Measurements from ENCODE around the gene LRWD1.

The LRWD1 gene

DNA sequence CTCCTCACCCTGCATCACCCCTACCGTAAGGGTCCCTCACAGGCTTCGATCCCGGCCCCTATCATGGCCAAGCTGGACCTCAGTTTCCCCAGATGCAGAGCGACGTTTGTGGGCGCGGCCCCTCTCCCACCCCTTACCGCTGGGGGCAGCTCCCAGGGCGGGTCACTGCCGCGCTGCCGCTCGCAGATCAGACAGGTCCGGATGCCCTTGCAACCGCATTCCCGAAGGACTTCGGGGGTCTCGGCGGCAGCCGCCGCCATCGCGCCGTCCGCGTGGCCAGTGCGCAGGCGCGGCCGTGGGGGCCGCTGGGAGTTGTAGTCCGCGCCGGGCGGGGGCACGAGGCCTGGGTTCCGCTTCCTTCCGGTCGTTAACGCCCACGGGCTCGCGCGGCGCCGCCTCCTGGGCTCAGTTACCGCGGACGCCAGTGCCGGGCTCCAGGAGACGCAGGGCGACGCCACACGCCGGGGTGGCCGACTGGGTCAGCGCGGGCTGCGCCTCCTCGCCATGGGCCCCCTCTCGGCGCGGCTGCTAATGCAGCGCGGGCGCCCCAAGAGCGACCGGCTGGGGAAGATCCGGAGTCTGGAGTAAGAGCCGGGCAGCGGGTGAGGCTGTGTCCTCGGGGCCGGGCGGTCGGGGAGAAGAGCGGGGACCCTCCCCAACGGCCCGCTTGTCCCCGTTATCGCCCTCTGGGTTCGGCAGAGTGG is at the start of gene LRWD1, which contains the start of gene ALKBH4:
LRWD1 (plus strand) TSS at position 408 of the 704 bp plus-strand sequence; CDS start at position 505, 97 bp downstream.
ALKBH4 (minus strand) TSS at position 287 of the 704 bp plus-strand sequence; CDS start at position 260, 27 bp downstream.
- peak; percentile 94 for DNase-seq (ENCODE audit: low read depth)

DNA sequence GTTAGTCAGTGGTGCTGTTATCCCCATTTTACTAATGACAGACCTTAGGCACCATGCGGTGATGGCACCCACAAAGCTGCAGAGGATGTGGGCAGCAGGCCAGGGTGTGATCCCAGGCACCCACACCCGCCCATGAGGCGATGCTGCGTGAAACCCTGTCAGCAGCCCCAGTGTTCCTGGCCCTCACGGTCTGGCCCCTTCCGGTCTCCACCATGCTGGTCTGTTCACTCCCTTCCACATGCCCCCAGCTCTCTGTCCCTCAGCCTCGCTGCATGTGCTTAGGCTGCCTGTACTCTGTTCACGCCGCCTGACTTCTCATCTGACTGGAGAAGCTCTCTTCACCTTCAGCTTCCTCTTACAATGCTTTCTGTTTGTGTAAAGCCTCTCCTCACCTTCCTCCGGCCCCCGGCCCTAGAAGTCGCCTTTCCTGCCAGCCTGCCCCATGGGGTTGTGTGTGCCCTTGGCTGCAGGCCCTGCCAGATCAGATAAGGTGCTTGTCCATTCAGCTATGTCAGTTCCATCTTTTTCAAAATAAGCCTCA is 49.0 kb upstream of the LRWD1 start:
- no peak for DNase-seq (ENCODE audit: low read depth)

DNA sequence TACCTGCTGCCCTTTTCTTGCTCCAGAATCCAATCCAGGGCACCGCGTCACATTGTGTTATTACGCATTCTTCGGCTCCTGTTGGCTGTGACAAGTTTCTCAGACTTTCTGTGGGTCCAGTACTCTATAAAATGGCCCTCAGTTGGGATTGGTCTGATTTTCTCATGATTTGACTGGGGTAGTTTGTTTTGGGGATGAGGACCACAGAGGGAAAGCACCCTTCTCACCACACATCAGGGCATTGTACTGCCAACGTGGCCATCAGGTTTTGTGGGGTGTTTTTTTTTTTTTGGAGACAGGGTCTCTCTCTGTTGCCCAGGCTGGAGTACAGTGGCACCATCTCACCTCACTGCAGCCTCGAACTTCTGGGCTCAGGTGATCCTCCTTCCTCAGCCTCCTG is 48.4 kb upstream of the LRWD1 start:
- no peak for DNase-seq (ENCODE audit: low read depth)

DNA sequence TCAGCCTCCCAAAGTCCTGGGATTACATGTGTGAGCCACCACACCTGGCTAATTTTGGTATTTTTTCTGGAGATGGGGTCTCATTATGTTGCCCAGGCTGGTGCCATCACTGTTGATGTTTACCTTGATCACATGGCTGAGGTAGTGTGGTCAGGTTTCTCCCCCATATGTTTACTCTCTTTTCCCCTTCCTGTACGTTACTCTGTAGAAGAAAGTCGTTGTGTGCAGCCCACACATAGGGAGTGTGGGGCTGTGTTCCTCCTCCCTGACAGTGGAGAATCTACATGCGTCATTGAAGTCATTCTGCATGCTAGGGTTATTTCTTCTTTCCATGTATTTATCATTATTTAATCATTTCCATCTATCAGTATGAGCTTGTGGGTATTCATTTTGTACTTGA is 47.7 kb upstream of the LRWD1 start:
- DNase-seq (ENCODE audit: low read depth), result no peak

DNA sequence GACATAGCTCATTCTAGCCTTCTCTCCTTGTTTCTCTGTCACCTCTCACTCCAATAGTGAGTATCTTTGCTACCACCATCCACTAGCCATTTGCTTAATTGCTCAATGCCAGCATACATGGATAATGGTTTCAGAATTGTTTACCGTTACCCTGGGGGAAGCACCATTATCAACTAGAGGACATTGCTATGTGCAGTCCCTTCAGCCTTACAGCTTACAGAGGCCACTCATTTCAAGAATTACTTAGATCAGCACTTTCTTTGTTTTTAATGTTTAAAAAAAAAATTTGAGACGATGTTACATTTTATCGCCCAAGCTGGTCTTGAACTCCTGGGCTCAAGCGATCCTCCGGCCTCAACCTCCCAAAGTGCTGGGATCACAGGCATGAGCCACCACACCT is 46.2 kb upstream of the LRWD1 start:
- no peak for DNase-seq (ENCODE audit: low read depth)

DNA sequence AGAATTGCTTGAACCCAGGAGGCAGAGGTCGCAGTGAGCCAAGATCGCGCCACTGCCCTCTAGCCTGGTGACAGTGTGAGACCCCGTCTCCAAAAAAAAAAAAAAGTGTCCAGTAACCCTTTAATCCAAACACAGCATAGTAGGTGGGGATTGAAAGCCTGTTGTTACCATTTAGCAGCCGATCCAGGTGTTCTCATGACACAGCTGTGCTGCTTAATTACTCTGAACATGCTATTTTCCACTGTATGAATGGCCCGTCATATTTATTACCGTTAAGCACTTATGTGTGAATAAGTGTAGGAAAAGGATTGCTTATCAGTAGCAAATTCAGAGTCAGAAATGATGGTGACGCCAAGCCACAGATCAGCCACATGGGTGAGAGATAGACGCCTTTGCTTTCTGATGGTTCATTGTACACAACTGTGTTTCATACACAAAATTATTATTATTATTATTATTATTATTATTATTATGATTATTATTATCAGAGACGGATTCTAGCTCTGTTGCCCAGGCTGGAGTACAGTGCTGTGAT is 43.0 kb upstream of the LRWD1 start:
- no peak for DNase-seq (ENCODE audit: low read depth)

DNA sequence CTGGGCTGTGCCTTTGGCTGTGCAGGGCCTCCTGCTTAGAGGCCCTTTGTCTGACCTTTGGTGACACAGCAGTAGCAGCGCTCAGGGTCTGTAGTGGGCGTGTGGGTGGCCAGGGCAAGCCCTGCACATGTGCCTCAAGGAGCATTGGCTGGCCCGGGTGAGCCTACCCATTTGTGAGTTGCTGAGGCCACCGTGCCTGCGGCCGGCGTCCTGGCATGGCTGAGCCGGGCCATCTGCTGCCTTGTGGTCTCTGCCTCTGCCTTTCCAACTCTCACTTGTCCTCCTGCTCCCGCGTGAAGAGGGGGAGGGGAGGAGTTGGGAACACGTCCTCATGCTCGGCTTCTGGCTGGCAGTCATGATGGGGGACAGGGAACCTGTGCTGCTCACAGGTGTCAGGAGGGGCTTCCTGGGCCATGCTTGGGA is 40.6 kb upstream of the LRWD1 start:
- DNase-seq (ENCODE audit: low read depth), result no peak

DNA sequence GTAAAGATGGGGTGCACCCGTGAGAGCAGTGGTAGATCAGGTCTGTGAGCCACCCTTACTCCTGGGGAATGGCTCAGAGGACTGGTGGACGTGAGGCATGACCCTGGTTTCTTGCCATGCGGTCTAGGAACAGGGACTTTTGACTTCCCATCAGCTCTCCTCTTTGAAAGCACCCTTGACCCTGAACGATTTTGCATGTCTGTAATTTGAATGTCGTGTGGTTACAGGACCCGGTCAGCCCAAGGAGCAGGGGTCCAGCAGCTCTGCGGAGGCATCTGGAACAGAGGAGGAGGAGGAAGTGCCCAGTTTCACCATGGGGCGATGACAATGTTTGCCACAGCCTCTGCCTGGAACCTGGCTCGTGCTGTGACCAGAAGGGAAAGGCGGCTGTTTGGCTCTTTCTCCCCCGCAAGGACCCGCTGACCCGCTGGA is 40.0 kb upstream of the LRWD1 start:
- DNase-seq (ENCODE audit: low read depth), result no peak

DNA sequence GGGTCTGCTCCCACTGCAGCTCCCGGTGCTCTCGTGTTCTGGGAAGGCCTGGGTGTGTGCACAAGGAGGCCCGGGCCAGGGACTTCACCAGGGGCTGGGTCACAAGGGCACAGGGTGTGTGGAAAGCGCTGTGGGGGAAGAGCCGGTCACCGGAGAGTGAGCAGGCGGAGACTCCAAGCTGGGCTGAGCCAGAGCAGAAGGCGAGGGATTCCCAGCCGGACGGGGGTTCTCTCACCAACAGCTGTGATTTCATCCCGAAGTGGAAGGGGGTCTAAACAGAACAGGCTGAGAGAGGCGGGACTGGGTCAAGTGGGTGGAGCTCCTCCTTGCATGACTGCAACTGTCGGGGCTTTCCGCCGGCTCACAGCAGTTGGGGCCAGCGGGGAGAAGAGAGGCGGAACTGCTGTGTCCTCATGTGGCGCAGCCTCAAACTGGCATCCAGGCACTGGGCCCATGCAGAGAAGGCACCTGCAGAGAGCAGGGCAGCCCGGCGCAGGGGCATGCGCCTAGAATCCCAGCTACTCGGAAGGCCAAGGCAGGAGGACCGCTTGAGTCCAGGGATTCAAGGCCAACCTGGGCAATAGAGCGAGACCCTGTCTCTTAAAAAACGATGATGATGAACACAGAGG is 39.0 kb upstream of the LRWD1 start:
- no peak for DNase-seq (ENCODE audit: low read depth)

DNA sequence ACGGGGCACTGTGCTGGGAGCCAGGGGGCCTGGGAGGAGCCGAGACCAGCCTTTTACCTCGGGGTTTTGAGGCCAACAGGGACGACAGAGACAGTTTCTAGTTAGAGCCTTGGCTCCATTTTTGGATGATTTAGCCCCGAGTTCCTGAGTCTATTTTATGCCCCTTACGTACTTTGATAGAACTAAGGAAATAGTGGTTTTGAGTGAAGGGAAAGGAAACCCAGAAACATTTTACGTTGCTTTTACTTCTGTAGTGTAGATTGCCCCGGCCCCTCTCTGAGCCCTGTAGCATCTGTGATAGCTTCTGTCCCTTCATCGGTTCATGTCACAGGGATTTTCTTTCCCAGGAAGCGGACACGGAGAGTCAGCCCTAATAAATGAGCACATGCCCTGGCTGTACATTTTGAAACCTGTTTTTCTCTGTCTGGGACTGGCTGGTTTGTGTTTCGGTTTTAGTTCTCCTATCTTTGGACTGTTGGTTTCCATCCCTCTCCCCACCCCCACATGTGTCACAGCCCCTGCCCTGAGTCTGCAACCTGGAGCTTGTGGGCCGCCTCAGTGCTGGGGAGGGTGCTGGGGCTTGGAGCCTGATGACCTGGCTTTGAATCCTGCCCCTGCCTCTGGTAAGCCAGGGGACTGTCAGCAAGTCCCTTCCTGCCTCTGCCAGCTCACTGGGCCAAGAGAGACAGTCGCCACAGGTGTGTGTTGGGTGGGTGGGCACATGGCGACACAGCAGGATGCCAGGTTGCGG is 38.3 kb upstream of the LRWD1 start:
- DNase-seq (ENCODE audit: low read depth), result no peak

DNA sequence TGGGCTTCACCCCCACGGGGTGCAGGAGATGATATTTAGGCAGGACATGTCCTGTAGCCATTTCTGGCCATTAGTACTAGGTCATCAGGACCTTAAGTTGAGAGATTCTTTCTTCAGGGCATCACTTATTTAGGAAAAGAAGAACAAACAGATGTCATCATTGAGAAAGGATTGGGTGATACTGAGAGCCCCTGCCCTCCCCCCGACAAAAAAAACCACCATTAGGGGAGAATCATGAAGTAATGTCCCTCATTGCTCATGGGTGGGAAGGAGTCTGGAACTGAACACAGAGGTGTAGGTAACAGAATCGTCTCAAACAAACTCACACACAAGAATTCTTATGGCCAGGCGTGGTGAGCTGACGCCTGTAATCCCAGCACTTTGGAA is 37.8 kb upstream of the LRWD1 start:
- no peak for DNase-seq (ENCODE audit: low read depth)

DNA sequence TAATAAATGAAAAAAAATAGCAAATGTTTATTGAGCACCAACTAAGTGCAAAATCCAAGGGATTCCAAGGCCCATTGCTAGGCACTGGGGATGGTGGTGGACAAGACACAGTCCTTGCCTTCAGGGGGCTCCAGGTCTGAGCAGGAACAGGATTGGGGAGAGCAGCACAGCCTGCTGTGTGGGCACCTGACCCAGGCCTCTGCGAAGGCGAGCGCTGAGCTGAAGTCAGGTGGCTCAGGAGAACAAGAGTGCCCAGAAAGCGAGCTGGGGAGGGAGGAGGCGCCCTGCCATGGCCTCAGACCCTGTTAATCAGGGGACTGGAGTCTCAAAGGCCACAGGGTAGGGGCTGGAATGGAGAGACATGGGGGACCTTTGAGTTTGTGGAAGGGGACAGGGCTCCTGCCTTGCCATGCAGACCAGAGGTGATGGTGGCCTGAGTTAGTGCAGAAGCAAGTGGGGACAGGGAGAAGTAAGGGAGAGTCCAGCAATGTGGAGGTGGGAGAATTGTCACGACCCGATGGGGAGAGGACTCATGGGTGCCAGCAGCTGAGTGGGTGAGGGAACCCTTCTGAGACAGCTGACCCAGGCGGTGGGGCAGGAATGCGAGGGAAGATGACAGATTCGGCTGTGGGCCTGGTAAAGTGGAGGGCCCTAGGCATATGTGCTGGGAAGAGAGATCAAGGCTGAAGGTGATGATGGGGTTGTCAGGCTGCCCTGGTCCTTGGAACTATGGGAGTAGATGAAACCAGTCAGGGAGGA is 35.5 kb upstream of the LRWD1 start:
- no peak for DNase-seq (ENCODE audit: low read depth)

DNA sequence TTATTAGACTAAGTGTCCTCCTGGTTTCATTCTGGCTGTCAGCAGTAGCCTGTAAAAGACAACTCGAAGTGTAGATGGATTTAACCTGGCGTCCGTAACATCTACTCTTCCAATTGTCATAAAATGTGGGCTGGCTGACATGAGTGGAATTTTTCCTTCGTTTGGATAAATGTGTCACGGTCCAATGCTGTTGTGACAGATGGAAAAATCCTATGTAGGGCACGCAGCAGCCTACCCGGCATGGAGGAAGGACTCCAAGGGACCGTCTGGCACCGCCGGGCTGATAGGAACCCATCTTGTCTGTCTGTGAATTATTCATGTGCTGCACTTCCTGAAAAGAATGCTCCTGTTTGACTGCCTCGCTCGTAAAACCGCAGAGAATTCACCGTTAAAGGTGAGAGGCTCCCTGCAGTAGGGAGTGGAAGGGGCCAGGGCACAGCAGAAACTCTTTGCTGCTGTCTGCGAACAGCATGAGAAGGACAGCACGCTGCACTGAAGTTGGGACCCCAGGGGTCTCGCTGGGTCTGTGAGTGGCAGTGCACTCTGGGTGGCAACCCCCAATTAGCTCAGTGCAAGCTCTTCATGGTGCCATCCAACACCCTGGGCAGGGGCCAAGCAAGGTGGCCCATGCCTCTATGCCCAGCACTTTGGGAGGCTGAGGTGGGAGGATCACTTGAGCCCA is 33.0 kb upstream of the LRWD1 start:
- peak; percentile 22 for DNase-seq (ENCODE audit: low read depth)

DNA sequence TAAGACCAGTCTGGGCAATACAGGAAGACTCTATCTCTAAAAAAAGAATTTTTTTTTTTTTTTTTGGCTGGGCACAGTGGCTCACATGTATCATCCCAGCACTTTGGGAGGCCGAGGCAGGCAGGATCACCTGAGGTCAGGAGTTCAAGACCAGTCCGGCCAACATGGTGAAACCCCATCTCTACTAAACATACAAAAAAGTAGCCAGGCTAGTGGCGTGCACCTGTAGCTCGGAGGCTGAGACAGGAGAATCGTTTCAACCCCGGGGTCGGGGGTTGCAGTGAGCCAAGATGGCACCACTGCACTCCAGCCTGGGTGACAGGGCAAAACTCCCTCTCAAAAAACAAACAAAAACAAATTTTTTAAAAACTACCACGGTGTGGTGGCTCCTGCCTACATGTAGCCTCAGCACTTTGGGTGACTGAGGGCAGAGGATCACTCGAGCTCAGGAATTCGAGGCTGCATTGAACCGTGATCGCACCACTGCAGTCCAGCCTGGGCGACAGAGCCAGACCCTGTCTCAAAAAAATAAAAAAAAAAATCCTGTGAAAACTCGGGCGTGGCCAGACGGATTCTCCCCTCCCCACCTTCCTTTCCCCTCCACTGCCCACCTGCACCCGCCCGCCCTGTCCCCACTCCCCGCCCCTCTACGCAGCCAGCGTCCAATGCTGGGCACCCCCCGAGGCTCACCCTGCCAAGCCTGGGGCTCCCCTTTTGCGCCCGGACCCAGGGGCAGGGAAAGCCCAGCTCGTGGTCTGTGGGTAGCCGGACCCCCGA is 32.2 kb upstream of the LRWD1 start:
- no peak for DNase-seq (ENCODE audit: low read depth)

DNA sequence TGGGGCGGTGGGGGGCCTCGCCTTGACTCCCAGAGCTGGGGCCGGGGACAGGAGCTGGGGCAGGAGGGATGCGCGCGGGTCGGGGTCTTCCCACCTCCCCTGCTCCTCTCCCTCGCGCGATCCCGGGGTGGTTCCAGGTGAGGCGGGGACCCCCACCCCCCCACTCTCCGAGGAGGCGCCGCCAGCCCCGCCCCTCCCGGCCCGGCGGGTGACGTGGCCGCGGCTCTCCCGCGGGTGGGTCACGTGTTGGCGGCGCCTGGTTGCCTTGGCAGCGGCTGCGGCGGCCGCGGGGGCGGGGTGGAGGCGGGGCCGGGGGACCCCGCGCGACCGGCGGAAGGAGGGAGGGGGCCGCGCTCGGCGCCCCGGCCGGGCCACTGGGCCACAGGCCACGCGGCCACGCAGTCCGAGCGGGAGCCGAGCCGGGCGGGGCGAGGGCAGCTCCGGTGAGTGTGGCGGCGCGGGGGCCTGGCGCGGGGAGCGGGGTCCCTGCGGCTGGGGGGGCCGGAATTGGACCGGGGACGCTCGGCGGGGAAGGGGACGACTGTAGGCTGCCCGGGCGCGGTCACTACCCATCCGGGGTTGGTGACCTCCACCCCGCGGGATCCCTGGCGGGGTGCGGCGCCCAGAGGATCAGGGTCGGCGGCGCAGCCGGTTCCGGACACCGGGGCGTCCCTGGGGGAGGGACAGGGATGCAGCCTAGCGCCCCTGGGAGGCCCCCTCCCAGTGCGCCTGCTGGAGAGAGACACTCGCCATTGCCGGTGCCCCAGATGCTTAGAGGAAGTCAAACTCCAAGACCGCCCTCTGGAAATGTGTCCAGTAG is 31.4 kb upstream of the LRWD1 start, which contains the start of gene ORAI2:
ORAI2 (plus strand) TSS at position 357 of the 820 bp plus-strand sequence. CDS start 5,382 bp downstream, outside the sequence.
- DNase-seq (ENCODE audit: low read depth), result peak; percentile 74

DNA sequence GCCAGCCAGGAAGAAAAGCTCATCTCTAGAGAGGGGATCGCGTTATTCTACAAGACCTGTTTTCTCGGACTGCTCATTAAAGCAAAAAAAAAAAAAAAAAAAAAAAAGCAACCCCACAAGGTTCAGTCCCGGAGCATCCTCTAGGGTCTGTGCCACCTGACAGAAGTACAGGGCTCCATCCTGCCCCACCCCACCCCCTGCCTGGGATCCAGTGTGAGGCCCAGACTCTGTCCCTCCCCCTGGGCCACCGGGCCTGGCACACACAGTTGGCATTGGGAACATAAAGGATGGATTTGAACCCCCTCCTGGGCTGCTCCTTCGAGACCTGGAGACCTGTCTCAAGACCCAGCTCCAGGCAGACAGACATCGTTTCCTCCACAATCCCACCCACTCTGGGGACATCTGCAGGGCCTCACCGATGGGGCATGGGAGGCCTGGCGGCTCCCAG is 30.7 kb upstream of the LRWD1 start:
- no peak for DNase-seq (ENCODE audit: low read depth)

DNA sequence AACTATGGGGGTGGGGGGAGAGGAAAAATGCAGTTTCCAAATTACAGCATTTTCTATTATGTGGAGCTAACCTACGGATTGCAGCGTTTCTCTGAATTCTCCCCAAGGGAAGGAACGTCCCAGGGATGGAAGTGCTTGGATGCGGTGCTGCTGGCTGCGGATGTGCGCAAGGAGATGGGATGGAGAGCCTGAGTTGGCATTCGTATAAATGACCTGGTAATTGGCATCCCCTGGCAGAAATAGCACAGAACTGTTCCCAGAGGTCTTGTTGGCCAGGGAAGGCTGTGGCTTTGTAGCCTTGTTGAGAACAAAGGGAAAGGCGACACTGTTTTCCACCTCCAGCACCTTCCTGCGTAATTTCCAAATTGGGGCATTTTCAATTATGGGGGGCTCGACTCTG is 28.7 kb upstream of the LRWD1 start:
- DNase-seq (ENCODE audit: low read depth), result no peak

DNA sequence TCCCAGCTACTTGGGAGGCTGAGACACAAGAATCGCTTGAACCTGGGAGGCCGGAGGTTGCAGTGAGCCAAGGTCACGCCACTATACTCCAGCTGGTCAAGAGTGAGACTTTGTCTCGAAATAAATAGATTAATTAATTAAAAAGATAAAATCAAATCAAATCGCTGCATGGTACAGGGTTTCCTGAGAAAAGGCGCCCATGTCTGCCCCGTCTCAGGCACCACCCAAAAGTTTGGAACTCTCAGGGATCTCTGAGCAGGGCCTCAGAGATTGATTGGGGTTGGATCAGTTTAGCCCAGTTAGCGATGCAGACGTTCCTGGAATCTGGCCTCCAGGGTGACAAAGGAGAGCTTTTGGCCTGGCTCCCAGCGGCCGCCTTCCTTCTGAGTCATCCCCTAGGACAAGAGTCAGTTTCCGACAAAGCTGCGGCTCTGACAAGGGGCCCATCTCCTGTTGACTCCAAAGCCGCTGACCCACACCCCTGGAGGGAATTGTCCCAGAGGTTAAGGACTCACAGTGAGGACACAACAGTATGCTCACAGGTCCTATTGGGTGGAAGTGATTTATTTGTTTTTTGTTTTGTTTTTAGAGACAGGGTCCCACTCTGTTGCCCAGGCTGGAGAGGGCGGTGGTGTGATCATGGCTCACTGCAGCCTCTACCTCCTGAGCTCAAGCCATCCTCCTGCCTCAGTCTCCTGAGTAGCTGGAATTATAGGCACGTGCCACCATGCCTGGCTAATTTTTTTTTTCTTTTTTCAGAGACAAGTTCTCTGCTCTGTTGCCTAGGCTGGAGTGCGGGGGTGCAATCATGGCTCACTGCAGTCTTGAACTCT is 24.6 kb upstream of the LRWD1 start:
- peak; percentile 91 for DNase-seq (ENCODE audit: low read depth)

All from EH (cell line).